PC-3 (cell line): ENCODE results near the gene CACNA2D2. TPM values are rescaled to one million over a fixed set of nuclear protein-coding genes. Genes with fewer than 3 reads are reported as not detected.

Source experiments
- ATAC-seq: fragments of 200-7000 bp; cut with Tn5 transposase; 2 replicates; pipeline ENCODE4 v1.9.1; 2020; ENCODE audit warnings: mild to moderate bottlenecking, moderate library complexity
- BruUV-seq: library from RNA; stranded (reverse); fragments of 400-500 nt; replicated peaks from 2 replicates; lab custom pipeline; 2021; lab: Mats Ljungman, UMichigan
- CTCF ChIA-PET: fragments of 300-600 bp; sonication (Branson Sonifier 250); formaldehyde crosslinking; loops from one replicate; lab custom pipeline; 2022; ENCODE audit warnings: antibody characterized with exemption; lab: Charles Lee
- POLR2A ChIA-PET: fragments of 300-600 bp; sonication (Branson Sonifier 250); formaldehyde crosslinking; loops from one replicate; lab custom pipeline; 2022; ENCODE audit warnings: antibody characterized with exemption; ENCODE audit not compliant: unreplicated experiment; lab: Charles Lee
- DNase-seq: peaks from one replicate; pipeline ENCODE4 v3.0.0-alpha.2; 2015
- H2AFZ ChIP-seq: fragments of 300-600 bp; sonication (generic); 2 replicates; pipeline ENCODE4 v1.6.0; 2016; ENCODE audit warnings: antibody characterized with exemption, low read length
- H3F3A ChIP-seq: fragments of 300-600 bp; sonication (generic); one replicate; pipeline ENCODE4 v1.6.0; 2017; ENCODE audit warnings: antibody characterized with exemption, low read length, control low read depth, mild to moderate bottlenecking; ENCODE audit not compliant: unreplicated experiment
- H3K27ac ChIP-seq: fragments of 300-600 bp; sonication (generic); 2 replicates; pipeline ENCODE4 v1.5.1; 2016; ENCODE audit warnings: mild to moderate bottlenecking, low read length
- H3K27me3 ChIP-seq: fragments of 300-600 bp; sonication (generic); 2 replicates; pipeline ENCODE4 v1.6.1; 2016; ENCODE audit warnings: low read length, mixed read lengths
- H3K36me3 ChIP-seq: fragments of 300-600 bp; sonication (generic); 2 replicates; pipeline ENCODE4 v1.6.1; 2016; ENCODE audit warnings: low read depth, mixed run types, low read length, mixed read lengths
- H3K4me1 ChIP-seq: fragments of 300-600 bp; sonication (generic); 2 replicates; pipeline ENCODE4 v1.5.1; 2016; ENCODE audit warnings: low read length; ENCODE audit not compliant: insufficient read depth
- H3K4me2 ChIP-seq: fragments of 300-600 bp; sonication (generic); 2 replicates; pipeline ENCODE4 v1.6.0; 2016; ENCODE audit warnings: low read length
- H3K4me3 ChIP-seq: fragments of 300-600 bp; sonication (generic); 2 replicates; pipeline ENCODE4 v1.5.1; 2016; ENCODE audit warnings: mild to moderate bottlenecking, low read length, mixed read lengths
- H3K79me2 ChIP-seq: fragments of 300-600 bp; sonication (generic); 2 replicates; pipeline ENCODE4 v1.6.1; 2017; ENCODE audit warnings: low read length, mixed read lengths
- H3K9ac ChIP-seq: fragments of 300-600 bp; sonication (generic); 2 replicates; pipeline ENCODE4 v1.6.0; 2016; ENCODE audit warnings: mild to moderate bottlenecking, low read length
- H3K9me2 ChIP-seq: fragments of 300-600 bp; sonication (generic); replicated peaks from 2 replicates; pipeline ENCODE4 v1.6.1; 2016; ENCODE audit warnings: mixed run types, low read length, mixed read lengths
- H3K9me3 ChIP-seq: fragments of 300-600 bp; sonication (generic); 2 replicates; pipeline ENCODE4 v1.6.1; 2016; ENCODE audit warnings: low read length, mixed read lengths
- H4K20me1 ChIP-seq: fragments of 300-600 bp; sonication (generic); 2 replicates; pipeline ENCODE4 v1.6.1; 2016; ENCODE audit warnings: low read length, mixed read lengths
- EZH2 ChIP-seq: fragments of 300-600 bp; sonication (generic); IDR thresholded peaks from one replicate; pipeline ENCODE4 v1.6.1; 2017; ENCODE audit warnings: antibody characterized with exemption, mild to moderate bottlenecking, low read length; ENCODE audit not compliant: unreplicated experiment
- EZH2phosphoT487 ChIP-seq: fragments of 300-600 bp; sonication (generic); IDR thresholded peaks from 2 replicates; pipeline ENCODE4 v1.6.1; 2018; ENCODE audit warnings: mild to moderate bottlenecking, antibody characterized with exemption, low read length, borderline replicate concordance
- intact Hi-C: fragments of 100-400 bp; cut with micrococcal nuclease; formaldehyde crosslinking; loops from 2 replicates; pipeline ENCODE4 v1.9.0; 2023
- total RNA-seq: library from RNA; depleted of rRNA; stranded (reverse); fragments of >200 nt; gene quantifications from 2 replicates; pipeline ENCODE4 v1.2.3, GENCODE V29; 2014
- TF ChIP-seq, protein P1 (sequence below): fragments of 300-600 bp; sonication (generic); conservative IDR thresholded peaks from 2 replicates; pipeline ENCODE4 v1.5.1; 2017; ENCODE audit warnings: antibody characterized with exemption, low read depth, mild to moderate bottlenecking, low read length

CACNA2D2 gene
- total RNA-seq, 1 experiment from 2014 or later = 0.44 TPM

DNA sequence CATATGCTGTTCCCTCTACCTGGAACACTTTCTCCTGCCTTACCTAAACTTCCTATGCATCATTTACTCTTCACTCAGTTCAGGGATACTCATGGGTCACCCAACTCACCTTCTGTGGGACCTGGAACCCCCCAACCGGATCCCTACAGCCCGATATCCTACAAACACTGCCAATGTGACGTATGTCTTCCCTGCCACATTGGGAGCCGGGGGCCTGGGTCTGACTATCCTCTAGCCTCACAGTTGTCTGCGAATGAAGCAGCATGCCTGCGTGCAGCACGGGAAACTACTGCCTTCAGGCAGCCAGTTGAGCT lies 153.3 kb downstream of the CACNA2D2 start:
- Histone ChIP-seq H4K20me1 (0 out of 2 replicates have a peak, but pooled peaks cover under 1% of the 10 kb centered on the region), H3F3A (peaks cover 4% of the 10 kb centered on the region), H3K4me3 (peak overlapping the region; percentile 84), H3K27me3 (no peaks in the 10 kb centered on the region), H3K9me3 (no peaks in the 10 kb centered on the region), H3K27ac (peak overlapping the region; percentile 70), H2AFZ (peak overlapping the region; percentile 90), H3K9ac (peak overlapping the region; percentile 77), H3K4me1 (peaks cover 41% of the 10 kb centered on the region), H3K79me2 (peaks cover 53% of the 10 kb centered on the region), H3K9me2 (no peaks in the 10 kb centered on the region), H3K36me3 (peaks cover 22% of the 10 kb centered on the region; the same call in 1 of the 2 replicates), H3K4me2 (peak overlapping the region; percentile 95)
- TSS peak; percentile 53 for BruUV-seq
- ChIA-PET POLR2A (interaction anchor here (0.6 to 1.2 kb wide), 3 partner anchors 13 to 1150 kb away, joined by 3 to 5 read pairs (median 4); partner anchors contain the start of gene DCAF1), CTCF (interaction anchor here (0.5 to 0.6 kb wide), 2 partner anchors 11 to 13 kb away, joined by 4 to 5 read pairs; no protein-coding TSS in a partner anchor)
- ATAC-seq = no peak
- intact Hi-C loops = loop anchor here (5.0 kb wide), 2 partner anchors 262 to 1037 kb away; partner anchors contain the start of genes CISH and MANF
- TF ChIP-seq EZH2 = no peak
- DNase-seq = no peak

DNA sequence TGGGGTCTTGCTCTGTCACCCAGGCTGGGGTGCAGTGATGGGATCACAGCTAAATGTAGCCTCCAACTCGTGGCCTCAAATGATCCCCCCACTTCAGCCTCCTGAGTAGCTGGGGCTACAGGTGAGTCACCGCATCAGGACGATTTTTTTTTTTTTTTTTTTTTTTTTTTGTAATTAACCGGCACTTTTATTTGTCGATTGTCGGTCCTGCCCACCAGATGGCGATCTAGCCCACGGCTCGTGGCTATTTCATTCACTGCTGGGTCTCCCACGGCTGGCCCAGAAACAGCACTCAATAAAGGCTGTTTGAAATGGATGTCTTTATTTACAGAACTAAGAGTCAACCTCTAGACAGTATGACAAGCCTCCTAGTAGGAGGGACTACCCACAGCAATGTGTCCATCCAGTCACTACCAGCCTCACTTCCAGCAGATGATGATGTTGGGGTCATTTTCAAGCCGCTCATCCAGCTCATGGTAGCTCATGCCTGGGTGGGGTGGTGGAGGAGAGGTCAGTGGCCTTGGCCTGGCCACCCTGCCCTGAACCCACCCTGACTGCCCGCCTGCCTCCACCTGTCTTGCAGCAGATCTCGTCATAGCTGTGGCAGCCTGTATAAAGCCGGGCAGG lies 156.1 kb downstream of the CACNA2D2 start:
- H2AFZ ChIP-seq = no peak overlapping the region
- ATAC-seq (peak; percentile 44), DNase-seq (peak; percentile 89)
- ChIA-PET POLR2A (interaction anchor here (0.6 kb wide), 2 partner anchors 10 to 292 kb away, joined by 3 to 17 read pairs; no protein-coding TSS in a partner anchor), CTCF (interaction anchor here (0.6 to 1.0 kb wide), 10 partner anchors 10 to 254 kb away, joined by 3 to 22 read pairs (median 9); partner anchors contain the start of gene TUSC2)
- H3K27ac ChIP-seq = no peak overlapping the region
- no TSS peak for BruUV-seq
- H3F3A ChIP-seq = peaks cover 4% of the 10 kb centered on the region
- H3K4me3 ChIP-seq = no peak overlapping the region
- no peak overlapping the region for H3K9ac ChIP-seq
- no peaks in the 10 kb centered on the region for H4K20me1 ChIP-seq
- H3K79me2 ChIP-seq = peaks cover 32% of the 10 kb centered on the region
- H3K9me2 ChIP-seq = no peaks in the 10 kb centered on the region
- H3K27me3 ChIP-seq = no peaks in the 10 kb centered on the region
- peaks cover 32% of the 10 kb centered on the region for H3K4me1 ChIP-seq
- TF ChIP-seq, protein P1, sequence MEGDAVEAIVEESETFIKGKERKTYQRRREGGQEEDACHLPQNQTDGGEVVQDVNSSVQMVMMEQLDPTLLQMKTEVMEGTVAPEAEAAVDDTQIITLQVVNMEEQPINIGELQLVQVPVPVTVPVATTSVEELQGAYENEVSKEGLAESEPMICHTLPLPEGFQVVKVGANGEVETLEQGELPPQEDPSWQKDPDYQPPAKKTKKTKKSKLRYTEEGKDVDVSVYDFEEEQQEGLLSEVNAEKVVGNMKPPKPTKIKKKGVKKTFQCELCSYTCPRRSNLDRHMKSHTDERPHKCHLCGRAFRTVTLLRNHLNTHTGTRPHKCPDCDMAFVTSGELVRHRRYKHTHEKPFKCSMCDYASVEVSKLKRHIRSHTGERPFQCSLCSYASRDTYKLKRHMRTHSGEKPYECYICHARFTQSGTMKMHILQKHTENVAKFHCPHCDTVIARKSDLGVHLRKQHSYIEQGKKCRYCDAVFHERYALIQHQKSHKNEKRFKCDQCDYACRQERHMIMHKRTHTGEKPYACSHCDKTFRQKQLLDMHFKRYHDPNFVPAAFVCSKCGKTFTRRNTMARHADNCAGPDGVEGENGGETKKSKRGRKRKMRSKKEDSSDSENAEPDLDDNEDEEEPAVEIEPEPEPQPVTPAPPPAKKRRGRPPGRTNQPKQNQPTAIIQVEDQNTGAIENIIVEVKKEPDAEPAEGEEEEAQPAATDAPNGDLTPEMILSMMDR = peak; percentile 78
- no peak for TF ChIP-seq EZH2
- intact Hi-C loops = loop anchor here (1.0 kb wide), 1 partner anchor 195 kb away; no protein-coding TSS in a partner anchor
- no peaks in the 10 kb centered on the region; the same call in 1 of the 2 replicates for H3K36me3 ChIP-seq
- H3K9me3 ChIP-seq = no peaks in the 10 kb centered on the region
- no peak overlapping the region for H3K4me2 ChIP-seq

DNA sequence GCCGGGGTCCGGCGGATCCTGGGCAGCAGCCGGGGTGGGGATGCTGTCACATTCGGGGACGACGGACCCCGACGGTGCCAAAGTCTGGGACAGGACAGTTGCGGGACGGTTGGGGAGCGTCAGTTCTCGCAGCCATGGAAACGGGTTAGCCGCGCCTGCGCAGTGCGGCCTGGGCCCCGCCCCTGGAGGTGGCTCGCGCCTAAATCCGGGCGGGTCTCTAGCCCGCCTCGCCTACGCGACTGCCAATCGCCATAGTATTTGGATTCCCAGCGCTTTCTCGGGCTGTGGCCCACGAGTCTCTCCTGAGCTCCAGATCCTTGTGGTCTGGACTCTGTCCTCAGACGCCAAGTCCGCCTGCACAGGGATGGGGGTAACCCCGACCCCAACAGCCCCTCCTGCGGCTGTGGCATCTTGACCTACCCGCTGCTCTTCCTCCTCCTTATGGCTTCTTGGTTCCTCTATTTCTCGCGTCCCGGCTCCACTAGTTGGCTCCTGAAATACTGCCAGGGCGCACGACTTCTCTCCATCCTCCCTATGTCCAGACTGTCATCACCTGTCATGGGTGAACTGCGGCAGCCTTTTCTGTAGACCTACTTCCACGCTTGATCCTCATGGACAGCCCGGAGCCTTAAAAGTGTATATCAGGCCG lies 157.7 kb downstream of the CACNA2D2 start, which contains the start of gene ZMYND10:
ZMYND10 (minus strand) TSS at position 147 of the 649 bp plus-strand sequence. CDS start 153 bp downstream, outside the sequence.
- H3K4me1 ChIP-seq = peaks cover 23% of the 10 kb centered on the region
- H3K27ac ChIP-seq = no peak within 1 kb of the TSS
- no peaks in the 10 kb centered on the region for H3K9me2 ChIP-seq
- ATAC-seq (peak; percentile 53), DNase-seq (peak; percentile 76)
- no peaks in the 10 kb centered on the region for H4K20me1 ChIP-seq
- H3K36me3 ChIP-seq = no peaks in the 10 kb centered on the region; the same call in 1 of the 2 replicates
- H2AFZ ChIP-seq = peak within 1 kb of the TSS; percentile 92
- no peak for TF ChIP-seq EZH2
- no peak for TF ChIP-seq EZH2phosphoT487
- TF ChIP-seq, protein P1 = no peak
- no peaks in the 10 kb centered on the region for H3K27me3 ChIP-seq
- H3K79me2 ChIP-seq = peaks cover 21% of the 10 kb centered on the region
- peak within 1 kb of the TSS; percentile 47 for H3K9ac ChIP-seq
- intact Hi-C loops = no loop called here
- ChIA-PET POLR2A (no interaction called here), CTCF (interaction anchor here (1.0 kb wide), 1 partner anchor 8 kb away, joined by 3 read pairs; no protein-coding TSS in a partner anchor)
- H3K4me3 ChIP-seq = peak within 1 kb of the TSS; percentile 63
- no TSS peak for BruUV-seq
- no peaks in the 10 kb centered on the region for H3K9me3 ChIP-seq
- H3K4me2 ChIP-seq = peak within 1 kb of the TSS; percentile 86
- H3F3A ChIP-seq = peaks cover 4% of the 10 kb centered on the region
